CD4-positive, alpha-beta T cell (primary cell): ENCODE measurements around the gene UBQLN4. TPM values are rescaled to one million over a fixed set of nuclear protein-coding genes. Genes with fewer than 3 reads are reported as not detected.

Experiments
- ATAC-seq: fragments of 200-7000 bp; cut with Tn5 transposase; one replicate; pipeline ENCODE4 v1.10.0; 2022; ENCODE audit warnings: mild to moderate bottlenecking; ENCODE audit not compliant: poor library complexity
- CTCF ChIA-PET: fragments of 350-600 bp; sonication (Branson Sonifier 250); formaldehyde crosslinking; loops from one replicate; lab custom pipeline; 2021; ENCODE audit warnings: antibody characterized with exemption, inconsistent platforms; lab: Charles Lee
- POLR2A ChIA-PET: fragments of 350-600 bp; sonication (Branson Sonifier 250); formaldehyde crosslinking; loops from one replicate; lab custom pipeline; 2021; ENCODE audit warnings: antibody characterized with exemption, inconsistent platforms; lab: Charles Lee
- DNase-seq, 14 experiments: peaks; one replicate each; pipeline ENCODE4 v3.0.0-alpha.2; 2013 to 2020; ENCODE audit warnings: mixed read lengths in 2 of 14
- H3K27ac ChIP-seq, 2 donors: one replicate each; pipeline versions ENCODE4 v1.5.1 to v1.7.0; 2013; ENCODE audit warnings: low read length in 2 of 2, low read depth in 1 of 2, mild to moderate bottlenecking in 1 of 2
- H3K27me3 ChIP-seq, 2 experiments: 1 replicate in 1 of 2; 2 replicates in 1 of 2; pipeline versions ENCODE4 v1.6.1 to v1.7.0; 2013; ENCODE audit warnings: low read length in 2 of 2, control low read depth in 1 of 2, mild to moderate bottlenecking in 1 of 2, moderate library complexity in 1 of 2; ENCODE audit not compliant: insufficient read depth in 2 of 2, control insufficient read depth in 1 of 2
- H3K36me3 ChIP-seq: one replicate; pipeline ENCODE4 v1.6.1; 2013; ENCODE audit warnings: low read length, control low read depth; ENCODE audit not compliant: insufficient read depth
- H3K4me1 ChIP-seq: one replicate; pipeline ENCODE4 v1.6.1; 2013; ENCODE audit warnings: low read length, control low read depth; ENCODE audit not compliant: insufficient read depth
- H3K4me3 ChIP-seq: one replicate; pipeline ENCODE4 v1.5.1; 2013; ENCODE audit warnings: mild to moderate bottlenecking, low read length, moderate library complexity
- H3K9me3 ChIP-seq, 2 experiments: 1 replicate in 1 of 2; 2 replicates in 1 of 2; pipeline versions ENCODE4 v1.6.1 to v1.7.0; 2013; ENCODE audit warnings: low read length in 2 of 2, mild to moderate bottlenecking in 2 of 2, control low read depth in 1 of 2, moderate library complexity in 1 of 2; ENCODE audit not compliant: control insufficient read depth in 1 of 2, insufficient read depth in 1 of 2
- H3K27ac Mint-ChIP-seq: one replicate; pipeline ENCODE4 v1.8.0; 2020; ENCODE audit warnings: mixed read lengths
- H3K27me3 Mint-ChIP-seq: one replicate; pipeline ENCODE4 v1.8.0; 2021; ENCODE audit warnings: mixed read lengths
- H3K36me3 Mint-ChIP-seq: one replicate; pipeline ENCODE4 v1.8.0; 2021; ENCODE audit warnings: low read depth, mixed read lengths
- H3K4me1 Mint-ChIP-seq: one replicate; pipeline ENCODE4 v1.8.0; 2021; ENCODE audit warnings: low read depth, mixed read lengths
- H3K4me3 Mint-ChIP-seq: one replicate; pipeline ENCODE4 v1.8.0; 2020; ENCODE audit warnings: mild to moderate bottlenecking, mixed read lengths
- H3K9me3 Mint-ChIP-seq: one replicate; pipeline ENCODE4 v1.8.0; 2020; ENCODE audit warnings: mixed read lengths
- CTCF ChIP-seq: fragments of 200-600 bp; IDR thresholded peaks from one replicate; pipeline ENCODE4 v1.8.0; 2022; ENCODE audit warnings: antibody characterized with exemption, mild to moderate bottlenecking
- intact Hi-C, 2 experiments: fragments of 100-400 bp; cut with DNase I in 1 of 2; cut with micrococcal nuclease in 1 of 2; formaldehyde crosslinking; loops; one replicate each; pipeline versions ENCODE4 v1.15.1 to v1.9.0; 2023 to 2025; cut with DNase I, micrococcal nuclease
- total RNA-seq, 174 experiments: library from RNA in 2 of 174; stranded (reverse) in 2 of 174; gene quantifications; one replicate each; pipeline ENCODE4 v1.2.3 and lab custom pipeline; 2021 to 2026

UBQLN4 gene
- total RNA-seq, 2 experiments from 2014 or later, result 10.6 to 11.9 TPM

GRCh38 chr1:156065871-156066270 is 12.3 kb upstream of the UBQLN4 start:
- no peaks in the 10 kb centered on the region for H3K36me3 ChIP-seq
- intact Hi-C loops, result no loop called here
- no peaks in the 10 kb centered on the region for H3K36me3 Mint-ChIP-seq
- peaks cover 6% of the 10 kb centered on the region for H3K4me1 ChIP-seq
- no peaks in the 10 kb centered on the region for H3K9me3 Mint-ChIP-seq
- ChIA-PET CTCF (interaction anchor here (1.0 to 1.5 kb wide), 17 partner anchors 9 to 250 kb away, joined by 3 to 11 read pairs (median 4); partner anchors contain the start of genes KHDC4, SMG5, SSR2 and UBQLN4), POLR2A (no interaction called here)
- H3K4me3 Mint-ChIP-seq, result no peak overlapping the region
- no peaks in the 10 kb centered on the region for H3K9me3 ChIP-seq
- ATAC-seq, result no peak
- no peak overlapping the region for H3K27ac ChIP-seq
- H3K27me3 ChIP-seq, result no peaks in the 10 kb centered on the region
- H3K4me3 ChIP-seq, result no peak overlapping the region
- H3K27ac Mint-ChIP-seq, result no peak overlapping the region
- no peak for TF ChIP-seq CTCF
- no peaks in the 10 kb centered on the region for H3K27me3 Mint-ChIP-seq
- no peak for DNase-seq
- H3K4me1 Mint-ChIP-seq, result peaks cover 6% of the 10 kb centered on the region

DNA sequence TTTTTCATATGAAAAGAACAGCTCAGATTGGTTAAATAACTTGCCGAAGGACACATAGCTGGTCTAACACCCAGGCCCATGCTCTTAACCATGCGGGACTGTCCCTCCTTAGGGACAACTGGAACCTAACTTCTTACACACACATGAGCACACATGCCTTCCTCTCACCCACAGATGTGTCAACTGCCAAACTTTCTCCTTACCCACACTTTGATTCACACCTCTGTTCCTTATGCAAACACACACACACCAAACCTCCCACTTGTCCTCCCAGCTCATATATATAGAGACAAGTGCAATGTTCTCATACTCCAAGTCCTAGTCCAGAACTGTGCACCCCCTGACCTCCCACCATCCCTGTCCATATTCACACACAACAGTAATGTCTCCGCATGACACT is 11.6 kb upstream of the UBQLN4 start:
- Mint-ChIP-seq H3K4me3 (no peak overlapping the region), H3K36me3 (no peaks in the 10 kb centered on the region), H3K9me3 (no peaks in the 10 kb centered on the region), H3K27me3 (no peaks in the 10 kb centered on the region), H3K27ac (no peak overlapping the region), H3K4me1 (peaks cover 6% of the 10 kb centered on the region)
- Histone ChIP-seq H3K4me1 (peaks cover 6% of the 10 kb centered on the region), H3K4me3 (no peak overlapping the region), H3K9me3 (no peaks in the 10 kb centered on the region), H3K27me3 (no peaks in the 10 kb centered on the region), H3K36me3 (no peaks in the 10 kb centered on the region), H3K27ac (no peak overlapping the region)
- no peak for ATAC-seq
- intact Hi-C loops, result no loop called here
- TF ChIP-seq CTCF, result no peak
- no peak for DNase-seq
- POLR2A ChIA-PET, result no interaction called here
- CTCF ChIA-PET, result interaction anchor here (1.2 to 1.5 kb wide), 2 partner anchors 10 to 81 kb away, joined by 3 to 7 read pairs; no protein-coding TSS in a partner anchor

DNA sequence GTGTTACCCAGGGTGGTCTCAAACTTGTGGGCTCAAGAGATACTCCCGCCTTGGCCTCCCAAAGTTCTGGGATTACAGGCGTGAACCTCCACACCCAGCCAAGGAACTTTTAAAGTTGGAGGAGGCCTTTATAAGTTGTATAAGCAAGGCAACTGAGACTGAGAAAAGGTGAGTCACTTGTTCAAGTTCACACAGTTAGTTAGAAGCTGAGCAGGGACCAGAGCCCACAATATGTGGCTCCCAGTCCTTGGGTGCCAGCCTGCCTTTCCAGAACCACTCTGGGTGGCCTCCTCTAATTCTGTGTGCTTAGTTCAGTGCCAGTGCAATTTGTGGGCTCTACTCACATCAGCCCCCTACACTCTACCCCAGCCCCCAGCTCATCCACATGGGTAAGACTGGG is 11.0 kb upstream of the UBQLN4 start:
- no peak overlapping the region for H3K4me3 ChIP-seq
- H3K4me1 ChIP-seq, result peaks cover 6% of the 10 kb centered on the region
- no peaks in the 10 kb centered on the region for H3K9me3 ChIP-seq
- H3K27me3 ChIP-seq, result no peaks in the 10 kb centered on the region
- intact Hi-C loops, result no loop called here
- no peaks in the 10 kb centered on the region for H3K36me3 ChIP-seq
- CTCF ChIA-PET, result interaction anchor here (1.4 kb wide), 1 partner anchor 75 kb away, joined by 3 read pairs; no protein-coding TSS in a partner anchor
- Mint-ChIP-seq H3K9me3 (no peaks in the 10 kb centered on the region), H3K4me3 (no peak overlapping the region), H3K27me3 (no peaks in the 10 kb centered on the region), H3K4me1 (peaks cover 6% of the 10 kb centered on the region), H3K27ac (no peak overlapping the region), H3K36me3 (no peaks in the 10 kb centered on the region)
- ATAC-seq (no peak), DNase-seq (no peak)
- no peak for TF ChIP-seq CTCF
- H3K27ac ChIP-seq, result no peak overlapping the region
- POLR2A ChIA-PET, result no interaction called here
